Keratinocyte (primary cell): ENCODE data around the gene PLCB3. TPM values are rescaled to one million over a fixed set of nuclear protein-coding genes. Genes with fewer than 3 reads are reported as not detected.

ENCODE experiments used
- DNase-seq: peaks from one replicate; pipeline ENCODE4 v3.0.0-alpha.2; 2011; ENCODE audit warnings: low read depth, missing footprints, low spot score
- FAIRE-seq: peaks from 2 replicates; lab custom pipeline; 2011; peaks lifted over from hg19 to GRCh38; lab: Jason Lieb, UNC
- H2AFZ ChIP-seq: 2 replicates; pipeline ENCODE4 v1.6.0; 2012; ENCODE audit warnings: low read length, control low read depth, inconsistent platforms; ENCODE audit not compliant: control insufficient read depth
- H3K27ac ChIP-seq: 2 replicates; pipeline ENCODE4 v1.5.1; 2011; ENCODE audit warnings: low read length; ENCODE audit not compliant: control insufficient read depth, insufficient read depth
- H3K27me3 ChIP-seq: 3 replicates; pipeline ENCODE4 v1.6.0; 2011; ENCODE audit warnings: low read length; ENCODE audit not compliant: control insufficient read depth, insufficient read depth; ENCODE audit errors: extremely low read depth
- H3K36me3 ChIP-seq, 2 experiments: 2 replicates in 1 of 2; 3 replicates in 1 of 2; pipeline ENCODE4 v1.5.1; 2011; ENCODE audit warnings: low read length in 2 of 2, mild to moderate bottlenecking in 1 of 2; ENCODE audit not compliant: control insufficient read depth in 2 of 2, insufficient read depth in 2 of 2; ENCODE audit errors: extremely low read depth in 1 of 2
- H3K4me1 ChIP-seq: 3 replicates; pipeline ENCODE4 v1.5.1; 2011; ENCODE audit warnings: low read length; ENCODE audit not compliant: control insufficient read depth, insufficient read depth; ENCODE audit errors: extremely low read depth
- H3K4me2 ChIP-seq: 3 replicates; pipeline ENCODE4 v1.6.0; 2011; ENCODE audit warnings: low read depth, low read length; ENCODE audit not compliant: control insufficient read depth, insufficient read depth; ENCODE audit errors: extremely low read depth
- H3K4me3 ChIP-seq, 3 experiments: fragments of 200-600 bp in 1 of 3; sonication (generic) in 1 of 3; 2 replicates in 2 of 3; 3 replicates in 1 of 3; pipeline ENCODE4 v1.5.1; 2011 to 2016; ENCODE audit warnings: low read length in 3 of 3, mild to moderate bottlenecking in 3 of 3, control low read depth in 2 of 3, inconsistent platforms in 1 of 3, low read depth in 1 of 3, mixed read lengths in 1 of 3, mixed run types in 1 of 3, moderate library complexity in 1 of 3; ENCODE audit not compliant: control insufficient read depth in 2 of 3, insufficient read depth in 2 of 3; ENCODE audit errors: extremely low read depth in 1 of 3
- H3K79me2 ChIP-seq: 2 replicates; pipeline ENCODE4 v1.6.0; 2012; ENCODE audit warnings: low read length; ENCODE audit not compliant: control insufficient read depth, insufficient read depth
- H3K9ac ChIP-seq: 3 replicates; pipeline ENCODE4 v1.6.0; 2011; ENCODE audit warnings: low read length; ENCODE audit not compliant: control insufficient read depth, insufficient read depth; ENCODE audit errors: extremely low read depth
- H3K9me1 ChIP-seq: 3 replicates; pipeline ENCODE4 v1.6.0; 2011; ENCODE audit warnings: low read length; ENCODE audit not compliant: control insufficient read depth, insufficient read depth; ENCODE audit errors: extremely low read depth
- H3K9me3 ChIP-seq: 2 replicates; pipeline ENCODE4 v1.5.1; 2012; ENCODE audit warnings: low read depth, low read length; ENCODE audit not compliant: control insufficient read depth
- H4K20me1 ChIP-seq: 3 replicates; pipeline ENCODE4 v1.6.0; 2011; ENCODE audit warnings: low read length; ENCODE audit not compliant: control insufficient read depth, insufficient read depth; ENCODE audit errors: extremely low read depth
- CTCF ChIP-seq, 3 experiments: IDR thresholded peaks in 1 of 3; conservative IDR thresholded peaks in 1 of 3; optimal IDR thresholded peaks in 1 of 3; 2 replicates in 2 of 3; 3 replicates in 1 of 3; pipeline versions ENCODE3 to v1.5.1; 2011; ENCODE audit warnings: low read length in 3 of 3, mild to moderate bottlenecking in 3 of 3, moderate library complexity in 2 of 3, control low read depth in 1 of 3, inconsistent platforms in 1 of 3; ENCODE audit not compliant: insufficient read depth in 2 of 3; ENCODE audit errors: extremely low read depth in 1 of 3
- EZH2 ChIP-seq: IDR thresholded peaks from one replicate; pipeline ENCODE4 v1.6.1; 2012; ENCODE audit warnings: inconsistent platforms, mild to moderate bottlenecking, low read length, moderate library complexity
- dilution Hi-C: fragments of 300-500 bp; cut with MboI; formaldehyde crosslinking; loops from one replicate; pipeline ENCODE4 v1.7.0; 2020; ENCODE audit warnings: low sequenced_read_pairs; ENCODE audit not compliant: extremely low pct_ligation_motif_present
- polyA plus RNA-seq, 5 experiments: library from polyadenylated mRNA; depleted of rRNA in 3 of 5; stranded (reverse) in 3 of 5; stranded (forward) in 1 of 5; unstranded in 1 of 5; fragments of >200 nt; gene quantifications; 1 replicate in 1 of 5; 2 replicates in 3 of 5; 3 replicates in 1 of 5; pipeline versions ENCODE4 v1.2.1 to v1.2.3, GENCODE V29; 2011 to 2012; ENCODE audit warnings: missing spikeins in 2 of 5, low read depth in 1 of 5, low replicate concordance in 1 of 5

PLCB3 gene
- polyA plus RNA-seq, 1 donor (not counting 4 experiments of a cell fraction or from before 2014, with no cell fraction given): 32.5 TPM

- Histone ChIP-seq H3K9me1 (no peaks in the 10 kb centered on the region), H2AFZ (no peak overlapping the region), H3K9ac (no peak overlapping the region), H4K20me1 (no peaks in the 10 kb centered on the region), H3K4me2 (peak overlapping the region; percentile 64), H3K27ac (no peak overlapping the region), H3K4me1 (peaks cover 22% of the 10 kb centered on the region), H3K27me3 (peaks cover 42% of the 10 kb centered on the region), H3K9me3 (no peaks in the 10 kb centered on the region), H3K4me3 (peak overlapping the region in 1 of 3 experiments; percentile 34), H3K36me3 (no peaks in the 10 kb centered on the region), H3K79me2 (no peaks in the 10 kb centered on the region)
- DNase-seq: no peak
- TF ChIP-seq CTCF (optimal IDR thresholded peaks at IDR 0.05 in 1 of 3, IDR thresholded peaks at IDR 0.05 in 1 of 3, conservative IDR thresholded peaks at IDR 0.05 in 1 of 3; ENCODE audit: extremely low read depth in 1 of 3, insufficient read depth in 2 of 3, low read length in 3 of 3): no peak
- peak; percentile 69 for TF ChIP-seq EZH2
- FAIRE-seq: no peak
- dilution Hi-C loops: no loop called here
These were observed 47.9 kb downstream of the PLCB3 start for GRCh38 chr11:64298966-64299846.

- peak within 1 kb of the TSS; percentile 93 for H3K4me2 ChIP-seq
- no peaks in the 10 kb centered on the region for H3K36me3 ChIP-seq
- TF ChIP-seq CTCF (optimal IDR thresholded peaks at IDR 0.05 in 1 of 3, IDR thresholded peaks at IDR 0.05 in 1 of 3, conservative IDR thresholded peaks at IDR 0.05 in 1 of 3; ENCODE audit: extremely low read depth in 1 of 3, insufficient read depth in 2 of 3, low read length in 3 of 3) (no peak), EZH2 (peak; percentile 80)
- no peaks in the 10 kb centered on the region for H3K79me2 ChIP-seq
- no peaks in the 10 kb centered on the region for H3K9me1 ChIP-seq
- peaks cover 42% of the 10 kb centered on the region for H3K27me3 ChIP-seq
- peak within 1 kb of the TSS; percentile 25 to 74 (median 54) for H3K4me3 ChIP-seq
- no peaks in the 10 kb centered on the region for H3K9me3 ChIP-seq
- dilution Hi-C loops: no loop called here
- H3K9ac ChIP-seq: no peak within 1 kb of the TSS
- DNase-seq (no peak), FAIRE-seq (no peak)
- no peak within 1 kb of the TSS for H3K27ac ChIP-seq
- H2AFZ ChIP-seq: peak within 1 kb of the TSS; percentile 77
- peaks cover 26% of the 10 kb centered on the region for H3K4me1 ChIP-seq
- H4K20me1 ChIP-seq: no peaks in the 10 kb centered on the region
These were observed 48.7 kb downstream of the PLCB3 start, which contains the start of gene CATSPERZ for GRCh38 chr11:64299847-64300648. Gene CATSPERZ (plus strand): TSS chr11:64300358. CDS start chr11:64300411, 53 bp downstream.
